COLO668 (cell line): ENCODE results near the gene SERPINB6.
A peak's percentile ranks its signal among the peaks of the same experiment; 100 is the strongest.
"Not testable (repeated sequence)": the region's sequence is repeated elsewhere in the genome, so short reads cannot be mapped to it uniquely, and the experiment has no call there.

ENCODE experiments used
- DNase-seq: peaks from one replicate; lab custom pipeline; 2025; ENCODE audit not compliant: unreplicated experiment; lab: John Stamatoyannopoulos, UW

Gene SERPINB6

DNA sequence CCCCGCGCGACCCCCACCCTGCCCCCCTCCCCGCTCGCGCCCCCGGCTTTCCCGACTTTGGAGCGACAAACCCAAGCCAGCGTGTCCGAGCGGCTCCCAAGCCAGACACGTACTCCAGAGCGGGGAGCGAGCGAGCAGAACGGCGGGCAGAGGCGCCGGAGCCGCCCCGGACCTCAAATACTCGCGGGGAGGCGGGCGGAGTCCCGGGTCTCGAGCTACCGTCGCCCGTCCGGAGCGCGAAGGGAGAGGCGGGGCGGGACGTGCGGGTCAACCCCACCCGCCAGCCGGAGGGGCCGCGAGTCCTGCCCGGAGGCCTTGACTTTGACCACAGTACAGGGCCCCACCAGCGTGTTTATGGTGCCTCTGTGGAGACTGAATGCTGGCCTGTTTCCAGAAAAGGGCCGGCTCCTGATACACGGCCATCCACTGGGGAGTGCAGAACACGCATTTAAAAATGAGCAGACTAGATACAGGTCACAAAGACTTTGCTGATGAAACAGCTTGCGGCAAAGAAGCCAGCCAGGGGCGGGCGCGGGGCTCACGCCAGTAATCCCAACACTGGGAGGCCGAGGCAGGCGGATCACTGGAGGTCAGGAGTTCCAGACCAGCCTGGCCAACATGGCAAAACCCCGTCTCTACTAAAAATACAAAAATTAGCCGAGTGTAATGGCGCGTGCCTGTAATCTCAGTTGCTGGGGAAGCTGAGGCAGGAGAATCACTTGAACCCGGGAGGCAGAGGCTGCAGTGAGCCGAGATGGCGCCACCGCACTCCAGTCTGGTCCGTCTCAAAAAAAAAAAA lies at the start of gene SERPINB6:
Gene SERPINB6 (minus strand): TSS at position 148 of the 799 bp plus-strand sequence. CDS start 12,235 bp downstream, outside the sequence.
- peak; percentile 52 for DNase-seq

- DNase-seq, result no peak
Measured at GRCh38 chr6:3019749-3020320, 48.5 kb upstream of the SERPINB6 start.

DNA sequence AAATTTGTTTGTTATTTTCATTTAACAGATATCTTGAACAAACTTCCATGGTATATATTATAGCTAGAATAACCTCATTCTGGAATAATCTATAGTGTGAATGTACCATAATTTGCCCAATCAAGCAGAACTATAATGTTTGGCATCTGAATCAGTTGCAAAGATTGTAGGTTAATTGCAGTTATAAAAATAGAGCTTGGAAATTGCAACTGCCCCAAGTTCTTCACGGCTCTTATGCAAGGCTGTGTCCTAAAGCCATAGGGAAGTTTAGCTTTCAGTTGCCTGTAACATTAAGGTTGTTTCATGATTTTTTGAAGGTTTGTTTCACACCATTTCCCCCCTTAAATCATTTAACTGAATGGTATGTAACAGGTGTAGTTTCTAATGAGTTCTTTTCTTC lies 47.7 kb upstream of the SERPINB6 start:
- DNase-seq, result no peak

GRCh38 chr6:3017304-3017703 lies 45.9 kb upstream of the SERPINB6 start:
- DNase-seq, result no peak

DNA sequence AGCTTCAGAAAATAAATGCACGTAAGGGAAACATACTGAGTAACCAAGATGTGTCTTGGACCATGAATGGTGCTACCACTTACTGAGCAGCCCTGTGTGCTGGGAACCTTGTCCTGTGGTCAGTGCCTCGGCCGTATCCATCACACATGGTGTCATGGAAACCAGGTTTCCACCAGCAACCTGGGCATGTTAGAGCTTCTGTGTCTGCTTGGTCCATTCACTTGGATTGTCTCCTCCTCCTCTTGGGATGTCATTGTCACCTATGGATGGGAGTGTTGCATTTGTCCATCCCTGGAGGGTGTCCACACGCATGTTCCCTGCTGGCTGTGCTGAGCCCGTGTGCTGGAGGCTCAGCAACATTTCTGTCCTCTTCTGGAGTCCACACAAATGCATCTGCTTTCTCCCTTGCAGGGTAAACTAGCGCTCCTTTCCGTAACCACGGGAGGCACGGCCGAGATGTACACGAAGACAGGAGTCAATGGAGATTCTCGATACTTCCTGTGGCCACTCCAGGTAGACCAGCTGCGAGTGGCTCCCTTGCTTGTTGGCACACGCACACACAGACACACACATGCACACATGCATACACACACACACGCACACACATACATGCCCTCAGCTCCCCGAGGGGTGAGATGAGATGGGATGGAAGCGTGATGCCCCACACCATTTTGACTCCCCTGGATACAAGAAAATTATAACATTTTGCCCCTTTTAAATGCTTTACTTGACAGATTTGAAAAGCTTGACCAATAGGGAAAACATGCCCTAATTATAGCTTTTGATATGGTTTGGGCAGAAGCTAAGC lies 45.3 kb upstream of the SERPINB6 start:
- no peak for DNase-seq

DNA sequence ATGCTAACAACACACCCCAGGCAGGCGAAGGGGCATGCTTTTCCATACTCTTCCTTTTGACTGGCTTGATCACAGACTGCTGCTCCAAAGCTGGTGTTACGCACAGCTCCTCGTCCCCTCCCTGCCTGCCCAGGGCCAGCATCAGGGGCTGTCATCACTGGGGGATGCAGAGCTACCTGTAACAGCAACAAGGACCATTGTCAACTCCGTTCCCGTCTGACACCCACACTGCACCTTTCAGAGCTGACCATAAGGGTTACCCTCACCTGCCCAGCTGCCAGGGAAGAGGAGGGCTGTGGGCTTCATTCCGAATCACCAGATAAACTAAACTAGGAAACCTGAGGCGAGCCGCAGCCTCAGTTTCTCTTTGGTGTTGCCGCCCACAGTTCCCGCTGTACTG lies 43.8 kb upstream of the SERPINB6 start:
- DNase-seq, result no peak

- DNase-seq, result no peak
Measured at GRCh38 chr6:3014675-3015066, 43.3 kb upstream of the SERPINB6 start.

- no peak for DNase-seq
Measured at GRCh38 chr6:3013901-3014674, 42.7 kb upstream of the SERPINB6 start.

- DNase-seq, result peak; percentile 9
Measured at GRCh38 chr6:3013486-3013885, 42.1 kb upstream of the SERPINB6 start.

DNA sequence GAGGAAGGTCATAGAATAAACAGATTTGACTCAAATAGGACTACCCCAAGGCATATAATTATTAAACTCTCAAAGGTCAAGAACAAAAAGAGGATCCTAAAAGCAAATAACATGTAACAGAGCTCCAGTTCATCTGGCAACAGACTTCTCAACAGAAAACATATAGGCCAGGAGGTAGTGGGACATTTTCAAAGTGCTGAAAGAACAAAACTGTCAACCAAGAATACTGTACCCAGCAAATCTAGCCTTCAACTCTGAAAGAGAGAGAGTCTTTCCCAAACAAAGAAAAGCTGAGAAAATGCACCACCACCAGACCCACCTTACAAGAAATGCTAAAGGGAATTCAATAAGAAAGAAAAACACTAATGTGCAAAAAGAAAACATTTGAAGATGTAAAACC lies 40.2 kb upstream of the SERPINB6 start:
- no peak for DNase-seq

DNA sequence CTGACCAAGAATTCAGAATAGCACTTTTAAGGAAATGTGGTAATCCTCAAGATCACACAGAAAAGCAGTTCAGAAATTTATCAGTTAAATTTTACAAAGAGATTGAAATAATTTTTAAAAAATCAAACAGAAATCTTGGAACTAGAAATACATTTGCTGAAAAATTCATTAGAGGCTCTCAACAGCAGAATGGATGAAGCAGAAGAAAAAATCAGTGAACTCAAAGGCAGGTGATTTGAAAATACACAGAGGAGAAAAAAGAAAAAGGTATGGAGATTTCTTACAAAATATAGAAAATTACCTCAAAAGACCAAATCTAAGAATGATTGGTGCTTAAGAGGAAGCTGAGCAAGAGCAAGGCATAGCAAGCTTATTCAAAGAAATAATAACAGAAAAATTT lies 39.8 kb upstream of the SERPINB6 start:
- DNase-seq, result no peak

- DNase-seq, result no peak
Measured at GRCh38 chr6:3009930-3010329, 38.6 kb upstream of the SERPINB6 start.

- not testable (repeated sequence) for DNase-seq
Measured at GRCh38 chr6:3008712-3009265, 37.4 kb upstream of the SERPINB6 start.

- DNase-seq, result no peak
Measured at GRCh38 chr6:3007571-3007970, 36.2 kb upstream of the SERPINB6 start.

DNA sequence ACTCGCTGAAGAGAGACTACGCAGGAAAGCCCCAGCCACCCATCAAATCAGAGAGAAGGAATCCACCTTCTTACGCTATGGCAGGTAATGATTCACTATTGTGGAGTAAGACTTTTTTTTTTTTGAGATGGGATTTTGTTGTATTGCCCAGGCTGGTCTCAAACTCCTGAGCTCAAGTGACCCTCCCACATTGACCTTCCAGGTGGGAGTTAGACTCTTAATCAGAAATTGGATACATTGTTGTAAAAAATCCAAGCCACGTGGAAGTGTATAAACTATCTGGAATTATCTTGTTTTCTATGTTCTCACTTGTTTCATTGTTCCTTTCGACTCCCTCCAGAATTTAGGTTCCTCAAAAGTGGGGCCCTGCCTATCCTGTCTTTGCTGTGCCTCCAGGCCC lies 35.1 kb upstream of the SERPINB6 start:
- no peak for DNase-seq

GRCh38 chr6:3005874-3006273 lies 34.5 kb upstream of the SERPINB6 start:
- no peak for DNase-seq

DNA sequence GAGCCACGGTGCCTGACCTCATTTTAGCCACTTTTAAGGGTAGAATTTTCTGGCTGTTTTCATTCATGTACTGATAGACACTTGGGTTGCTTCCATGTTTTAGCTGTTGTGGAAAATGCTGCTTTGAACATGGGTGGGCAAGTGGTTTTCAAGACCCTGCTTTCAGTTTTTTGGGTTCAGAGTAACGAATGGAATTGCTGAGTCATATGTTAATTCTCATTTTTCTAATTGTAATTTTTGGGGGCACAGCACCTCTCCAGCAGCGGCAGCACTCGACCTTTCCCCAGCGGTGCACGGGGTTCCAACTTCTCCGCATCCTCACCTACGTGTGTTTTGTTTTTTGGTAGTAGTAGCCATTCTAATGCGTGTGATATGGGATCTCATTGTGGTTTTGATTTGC lies 33.7 kb upstream of the SERPINB6 start:
- no peak for DNase-seq

- not testable (repeated sequence) for DNase-seq
Measured at GRCh38 chr6:3003226-3003625, 31.9 kb upstream of the SERPINB6 start.

DNA sequence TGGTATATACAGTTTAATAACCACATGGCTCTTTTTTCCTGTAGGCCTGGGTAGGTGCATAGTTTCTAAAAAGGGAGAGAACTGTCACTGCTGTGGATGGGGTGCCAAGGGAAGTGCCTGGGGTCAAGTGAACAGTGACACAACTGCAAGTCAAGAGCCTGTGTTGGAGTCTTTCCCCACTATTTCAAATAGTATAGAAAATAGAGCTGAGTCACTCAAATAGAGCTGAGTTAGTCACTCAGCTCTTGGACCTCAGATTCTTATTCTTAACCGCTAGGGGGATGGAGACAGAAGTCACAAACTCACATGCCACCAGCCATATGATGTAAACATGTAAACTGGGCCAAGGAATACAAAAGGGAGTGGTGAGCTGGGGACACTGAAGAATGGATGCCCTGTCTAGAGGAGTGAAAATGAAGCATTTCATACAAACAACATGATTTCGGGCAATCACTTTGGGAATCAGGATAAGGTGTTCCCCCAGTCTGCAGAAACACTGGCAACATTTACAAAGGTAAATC lies 30.5 kb upstream of the SERPINB6 start:
- no peak for DNase-seq

GRCh38 chr6:3001146-3001772 lies 29.9 kb upstream of the SERPINB6 start:
- no peak for DNase-seq
